ENCODE data around the gene FAM25G.
"Not testable (repeated sequence)": the region's sequence is repeated elsewhere in the genome, so short reads cannot be mapped to it uniquely, and the experiment has no call there.

The FAM25G gene
- long read RNA-seq = 0 reads

- not testable (repeated sequence) for DNase-seq (ENCODE audit: low read depth in 1 of 2, low spot score in 1 of 2); H3K27ac ChIP-seq (replicated peaks); H3K4me3 ChIP-seq (replicated peaks; ENCODE audit: insufficient read depth, low read length); H3K27me3 ChIP-seq (ENCODE audit: insufficient read depth, poor library complexity, severe bottlenecking)
Observed at GRCh38 chr10:47491600-47491999, at the start of gene FAM25G. FAM25G (minus strand) TSS chr10:47491700; CDS start chr10:47491674, 26 bp downstream.

- not testable (repeated sequence) for DNase-seq (ENCODE audit: low read depth in 1 of 2, low spot score in 1 of 2); H3K4me3 ChIP-seq (replicated peaks; ENCODE audit: insufficient read depth, low read length); H3K27ac ChIP-seq (replicated peaks); H3K27me3 ChIP-seq (ENCODE audit: insufficient read depth, poor library complexity, severe bottlenecking)
Observed at GRCh38 chr10:47536430-47536829, 44.9 kb upstream of the FAM25G start.

- not testable (repeated sequence) for H3K27me3 ChIP-seq (ENCODE audit: insufficient read depth, poor library complexity, severe bottlenecking); H3K27ac ChIP-seq (replicated peaks); DNase-seq (ENCODE audit: low read depth in 1 of 2, low spot score in 1 of 2); H3K4me3 ChIP-seq (replicated peaks; ENCODE audit: insufficient read depth, low read length)
Observed at GRCh38 chr10:47523475-47523874, 32.0 kb upstream of the FAM25G start, which contains the start of gene AGAP9. AGAP9 (minus strand) TSS chr10:47523638; CDS start chr10:47523526, 112 bp downstream.

GRCh38 chr10:47502313-47502712 is 10.8 kb upstream of the FAM25G start:
- not testable (repeated sequence) for H3K27me3 ChIP-seq (ENCODE audit: insufficient read depth, poor library complexity, severe bottlenecking); H3K4me3 ChIP-seq (replicated peaks; ENCODE audit: insufficient read depth, low read length); H3K27ac ChIP-seq (replicated peaks); DNase-seq (ENCODE audit: low read depth in 1 of 2, low spot score in 1 of 2)

- not testable (repeated sequence) for DNase-seq (ENCODE audit: low read depth in 1 of 2, low spot score in 1 of 2); H3K27me3 ChIP-seq (ENCODE audit: insufficient read depth, poor library complexity, severe bottlenecking); H3K4me3 ChIP-seq (replicated peaks; ENCODE audit: insufficient read depth, low read length); H3K27ac ChIP-seq (replicated peaks)
Observed at GRCh38 chr10:47494226-47494625, 2.7 kb upstream of the FAM25G start.

GRCh38 chr10:47489630-47490029 is 1.9 kb downstream of the FAM25G start:
- DNase-seq (ENCODE audit: low read depth in 1 of 2, low spot score in 1 of 2); H3K27ac ChIP-seq (replicated peaks); H3K27me3 ChIP-seq (ENCODE audit: insufficient read depth, poor library complexity, severe bottlenecking); H3K4me3 ChIP-seq (replicated peaks; ENCODE audit: insufficient read depth, low read length): not testable (repeated sequence)

GRCh38 chr10:47485943-47486342 is 5.6 kb downstream of the FAM25G start:
- not testable (repeated sequence) for H3K27me3 ChIP-seq (ENCODE audit: insufficient read depth, poor library complexity, severe bottlenecking); H3K27ac ChIP-seq (replicated peaks); H3K4me3 ChIP-seq (replicated peaks; ENCODE audit: insufficient read depth, low read length)
- DNase-seq (ENCODE audit: low read depth in 1 of 2, low spot score in 1 of 2) = peak; percentile 38 to 42

- not testable (repeated sequence) for H3K27ac ChIP-seq (replicated peaks); H3K4me3 ChIP-seq (replicated peaks; ENCODE audit: insufficient read depth, low read length); DNase-seq (ENCODE audit: low read depth in 1 of 2, low spot score in 1 of 2); H3K27me3 ChIP-seq (ENCODE audit: insufficient read depth, poor library complexity, severe bottlenecking)
Observed at GRCh38 chr10:47484786-47485185, 6.7 kb downstream of the FAM25G start.

- not testable (repeated sequence) for H3K4me3 ChIP-seq (replicated peaks; ENCODE audit: insufficient read depth, low read length); DNase-seq (ENCODE audit: low read depth in 1 of 2, low spot score in 1 of 2); H3K27ac ChIP-seq (replicated peaks); H3K27me3 ChIP-seq (ENCODE audit: insufficient read depth, poor library complexity, severe bottlenecking)
Observed at GRCh38 chr10:47483923-47484322, 7.6 kb downstream of the FAM25G start, which contains the start of gene ANXA8. ANXA8 (minus strand) TSS chr10:47484115; CDS start chr10:47483933, 182 bp downstream.

GRCh38 chr10:47482367-47482766 is 9.1 kb downstream of the FAM25G start:
- not testable (repeated sequence) for H3K4me3 ChIP-seq (replicated peaks; ENCODE audit: insufficient read depth, low read length); H3K27ac ChIP-seq (replicated peaks); H3K27me3 ChIP-seq (ENCODE audit: insufficient read depth, poor library complexity, severe bottlenecking); DNase-seq (ENCODE audit: low read depth in 1 of 2, low spot score in 1 of 2)

GRCh38 chr10:47481768-47482181 is 9.7 kb downstream of the FAM25G start:
- H3K27me3 ChIP-seq (ENCODE audit: insufficient read depth, poor library complexity, severe bottlenecking); DNase-seq (ENCODE audit: low read depth in 1 of 2, low spot score in 1 of 2); H3K27ac ChIP-seq (replicated peaks); H3K4me3 ChIP-seq (replicated peaks; ENCODE audit: insufficient read depth, low read length): not testable (repeated sequence)

- H3K27ac ChIP-seq (replicated peaks); H3K27me3 ChIP-seq (ENCODE audit: insufficient read depth, poor library complexity, severe bottlenecking); H3K4me3 ChIP-seq (replicated peaks; ENCODE audit: insufficient read depth, low read length); DNase-seq (ENCODE audit: low read depth in 1 of 2, low spot score in 1 of 2): not testable (repeated sequence)
Observed at GRCh38 chr10:47481182-47481766, 10.2 kb downstream of the FAM25G start.

- DNase-seq (ENCODE audit: low read depth in 1 of 2, low spot score in 1 of 2); H3K4me3 ChIP-seq (replicated peaks; ENCODE audit: insufficient read depth, low read length); H3K27me3 ChIP-seq (ENCODE audit: insufficient read depth, poor library complexity, severe bottlenecking); H3K27ac ChIP-seq (replicated peaks): not testable (repeated sequence)
Observed at GRCh38 chr10:47480133-47480532, 11.4 kb downstream of the FAM25G start.

- not testable (repeated sequence) for H3K27ac ChIP-seq (replicated peaks); H3K27me3 ChIP-seq (ENCODE audit: insufficient read depth, poor library complexity, severe bottlenecking); DNase-seq (ENCODE audit: low read depth in 1 of 2, low spot score in 1 of 2)
Observed at GRCh38 chr10:47478114-47478513, 13.4 kb downstream of the FAM25G start.

GRCh38 chr10:47477078-47477477 is 14.4 kb downstream of the FAM25G start:
- not testable (repeated sequence) for H3K27me3 ChIP-seq (ENCODE audit: insufficient read depth, poor library complexity, severe bottlenecking); H3K27ac ChIP-seq (replicated peaks); H3K4me3 ChIP-seq (replicated peaks; ENCODE audit: insufficient read depth, low read length); DNase-seq (ENCODE audit: low read depth in 1 of 2, low spot score in 1 of 2)

More at GRCh38 chr10:47478114-47478513, 13.4 kb downstream of the FAM25G start:
- not testable (repeated sequence) for H3K4me3 ChIP-seq (replicated peaks; ENCODE audit: insufficient read depth, low read length)
